K562 (cell line): ENCODE measurements around the gene RNLS. TPM values are rescaled to one million over a fixed set of nuclear protein-coding genes. Genes with fewer than 3 reads are reported as not detected.

Experiments used
- ATAC-seq: fragments of 200-7000 bp; cut with Tn5 transposase; 3 replicates; pipeline ENCODE4 v1.9.1; 2020; ENCODE audit warnings: moderate library complexity
- BruUV-seq: library from RNA; stranded (reverse); fragments of 400-500 nt; replicated peaks from 2 replicates; lab custom pipeline; 2021; lab: Mats Ljungman, UMichigan
- CTCF ChIA-PET: fragments of 300-600 bp; formaldehyde crosslinking; extraction: SDS; loops from one replicate; lab custom pipeline; 2021; ENCODE audit warnings: low intra/inter-chr PET ratio; lab: Yijun Ruan, JAX
- POLR2A ChIA-PET: fragments of 300-600, 350-650 bp; sonication (Branson Sonifier 250); formaldehyde crosslinking; extraction: SDS; loops from one replicate; lab custom pipeline; 2021; ENCODE audit warnings: antibody characterized with exemption, inconsistent platforms; lab: Yijun Ruan, JAX
- DNase-seq, 4 experiments: peaks; one replicate each; pipeline versions ENCODE4 v3.0.0 to v3.0.0-alpha.2; 2011 to 2018; ENCODE audit warnings: low spot score in 3 of 4, mixed read lengths in 3 of 4; ENCODE audit errors: extremely low read depth in 1 of 4
- FAIRE-seq: peaks from 2 replicates; lab custom pipeline; 2011; peaks lifted over from hg19 to GRCh38; lab: Jason Lieb, UNC
- H2AFZ ChIP-seq: 2 replicates; pipeline ENCODE4 v1.6.0; 2011; ENCODE audit warnings: low read depth, low read length, control low read depth, inconsistent platforms
- H3K27ac ChIP-seq: fragments of 200-600 bp; 3 replicates; pipeline ENCODE4 v1.8.0; 2011; ENCODE audit warnings: low read depth, mild to moderate bottlenecking, control low read depth, inconsistent platforms, low read length, moderate library complexity, mixed read lengths; ENCODE audit errors: extremely low read depth
- H3K27me3 ChIP-seq, 2 experiments: fragments of 300-600 bp in 1 of 2; 2 replicates in 1 of 2; 3 replicates in 1 of 2; pipeline versions ENCODE4 v1.6.0 to v1.8.0; 2011; ENCODE audit warnings: inconsistent platforms in 2 of 2, low read length in 2 of 2, mild to moderate bottlenecking in 1 of 2, mixed read lengths in 1 of 2, moderate library complexity in 1 of 2; ENCODE audit not compliant: control insufficient read depth in 2 of 2, insufficient read depth in 2 of 2
- H3K36me3 ChIP-seq: fragments of 300-600 bp; 3 replicates; pipeline ENCODE4 v1.8.0; 2011; ENCODE audit warnings: mild to moderate bottlenecking, low read length, inconsistent platforms; ENCODE audit not compliant: control insufficient read depth, insufficient read depth
- H3K4me1 ChIP-seq, 2 experiments: fragments of 200-600 bp in 1 of 2; replicated peaks in 1 of 2; 2 replicates in 1 of 2; 3 replicates in 1 of 2; pipeline versions ENCODE4 v1.5.1 to v1.8.0; 2011; ENCODE audit warnings: inconsistent platforms in 2 of 2, low read length in 2 of 2, mild to moderate bottlenecking in 1 of 2, mixed read lengths in 1 of 2, moderate library complexity in 1 of 2; ENCODE audit not compliant: control insufficient read depth in 2 of 2, insufficient read depth in 2 of 2
- H3K4me2 ChIP-seq: 2 replicates; pipeline ENCODE4 v1.6.1; 2011; ENCODE audit warnings: low read length, control low read depth, inconsistent platforms, mixed read lengths; ENCODE audit not compliant: insufficient read depth
- H3K4me3 ChIP-seq: fragments of 200-600 bp; sonication (generic), shearing (Covaris generic); 2 replicates; pipeline ENCODE4 v1.5.1; 2016; ENCODE audit warnings: control low read depth, inconsistent platforms
- H3K79me2 ChIP-seq: fragments of 200-600 bp; 3 replicates; pipeline ENCODE4 v1.8.0; 2011; ENCODE audit warnings: low read length, inconsistent platforms; ENCODE audit not compliant: control insufficient read depth, insufficient read depth
- H3K9ac ChIP-seq, 2 experiments: 2 replicates each; pipeline versions ENCODE4 v1.6.0 to v1.6.1; 2011; ENCODE audit warnings: low read depth in 2 of 2, low read length in 2 of 2, control low read depth in 1 of 2, inconsistent platforms in 1 of 2, mild to moderate bottlenecking in 1 of 2, mixed read lengths in 1 of 2; ENCODE audit not compliant: insufficient read depth in 1 of 2
- H3K9me1 ChIP-seq: one replicate; pipeline ENCODE4 v1.6.0; 2011; ENCODE audit warnings: inconsistent platforms, mild to moderate bottlenecking, low read length, moderate library complexity; ENCODE audit not compliant: control insufficient read depth, insufficient read depth
- H3K9me3 ChIP-seq: replicated peaks from 2 replicates; pipeline ENCODE4 v1.5.1; 2011; ENCODE audit warnings: low read depth, low read length, inconsistent platforms; ENCODE audit not compliant: control insufficient read depth, insufficient read depth
- H4K20me1 ChIP-seq: replicated peaks from 2 replicates; pipeline ENCODE4 v1.6.1; 2011; ENCODE audit warnings: low read length, inconsistent platforms, mixed read lengths; ENCODE audit not compliant: control insufficient read depth, insufficient read depth
- CBX3 ChIP-seq, 2 experiments: IDR thresholded peaks; 1 replicate in 1 of 2; 2 replicates in 1 of 2; pipeline ENCODE4 v1.6.1; 2012; ENCODE audit warnings: inconsistent platforms in 2 of 2, low read length in 2 of 2, borderline replicate concordance in 1 of 2, control low read depth in 1 of 2
- CEBPB ChIP-seq: fragments of 450-650 bp; IDR thresholded peaks from 2 replicates; pipeline ENCODE4 v1.6.1; 2016; ENCODE audit warnings: missing genetic modification characterization, missing compliant biosample characterization
- DLX4 ChIP-seq: fragments of 250-450 bp; sonication (Bioruptor Pico); IDR thresholded peaks from 2 replicates; pipeline ENCODE4 v1.6.1; 2021; ENCODE audit warnings: mild to moderate bottlenecking
- FOXA1 ChIP-seq: fragments of 450-650 bp; IDR thresholded peaks from 2 replicates; pipeline ENCODE4 v1.6.1; 2016; ENCODE audit warnings: mild to moderate bottlenecking, borderline replicate concordance
- HMG20A ChIP-seq: fragments of 450-650 bp; formaldehyde crosslinking; conservative IDR thresholded peaks from 2 replicates; pipeline ENCODE4 v1.4.0; 2020; ENCODE audit warnings: mild to moderate bottlenecking, mixed read lengths
- NR2C1 ChIP-seq, 2 experiments: fragments of 450-650 bp; IDR thresholded peaks; 2 replicates each; pipeline ENCODE4 v1.6.1; 2017; ENCODE audit warnings: mild to moderate bottlenecking in 2 of 2, antibody characterized with exemption in 1 of 2, inconsistent platforms in 1 of 2, missing compliant biosample characterization in 1 of 2, missing genetic modification characterization in 1 of 2
- PKNOX1 ChIP-seq: fragments of 450-650 bp; IDR thresholded peaks from 2 replicates; pipeline ENCODE4 v1.6.1; 2016
- SETDB1 ChIP-seq: IDR thresholded peaks from one replicate; pipeline ENCODE4 v1.6.1; 2012; ENCODE audit warnings: low read length, control low read depth, inconsistent platforms
- SRSF7 ChIP-seq: fragments of 200-400 bp; formaldehyde crosslinking; optimal IDR thresholded peaks from 2 replicates; pipeline ENCODE3; 2017; ENCODE audit warnings: mild to moderate bottlenecking, low read depth, low read length
- TAL1 ChIP-seq: fragments of 450-650 bp; IDR thresholded peaks from 2 replicates; pipeline ENCODE4 v1.6.1; 2016; ENCODE audit warnings: mild to moderate bottlenecking
- ZBTB5 ChIP-seq: fragments of 450-650 bp; IDR thresholded peaks from 2 replicates; pipeline ENCODE4 v1.6.1; 2017; ENCODE audit warnings: antibody characterized with exemption
- ZFP30 ChIP-seq: fragments of 250-450 bp; sonication (Bioruptor Pico); IDR thresholded peaks from 2 replicates; pipeline ENCODE4 v1.8.0; 2022; ENCODE audit warnings: moderate library complexity, mild to moderate bottlenecking, inconsistent platforms, borderline replicate concordance
- ZKSCAN8 ChIP-seq: fragments of 200-800 bp; sonication (Bioruptor generic); IDR thresholded peaks from 2 replicates; pipeline ENCODE4 v1.6.1; 2016; ENCODE audit warnings: missing genetic modification characterization, missing compliant biosample characterization
- ZNF165 ChIP-seq: fragments of 250-450 bp; sonication (Bioruptor Pico); IDR thresholded peaks from 2 replicates; pipeline ENCODE4 v1.4.0; 2020; ENCODE audit warnings: borderline replicate concordance
- ZNF444 ChIP-seq: fragments of 250-450 bp; sonication (Bioruptor Pico); IDR thresholded peaks from 2 replicates; pipeline ENCODE4 v1.4.0; 2020; ENCODE audit warnings: mild to moderate bottlenecking, moderate library complexity
- ZNF518B ChIP-seq: fragments of 250-450 bp; sonication (Bioruptor Pico); IDR thresholded peaks from 2 replicates; pipeline ENCODE4 v1.5.0; 2021; ENCODE audit warnings: mild to moderate bottlenecking, moderate library complexity
- WGBS: fragments of 100-300 bp; shearing (Covaris generic); methylation state at CpG from one replicate; pipeline ENCODE4 v1.1.6; 2016; ENCODE audit warnings: low coverage, mixed read lengths; ENCODE audit not compliant: insufficient coverage; ENCODE audit errors: missing lambda C conversion rate; 5-methylcytosine and 5-hydroxymethylcytosine counted together
- in situ Hi-C: fragments of 300-500 bp; cut with MboI; formaldehyde crosslinking; loops from 4 replicates; pipeline ENCODE4 v1.15.0; 2018; ENCODE audit warnings: inconsistent platforms, mixed read lengths
- intact Hi-C: fragments of 100-400 bp; cut with micrococcal nuclease; formaldehyde crosslinking; loops from 2 replicates; pipeline ENCODE4 v1.14.2; 2022
- polyA plus RNA-seq, 8 experiments: library from polyadenylated mRNA; depleted of rRNA in 4 of 8; stranded (reverse) in 5 of 8; unstranded in 3 of 8; fragments of >200 nt; fragmentation: Nextera tagmentation in 2 of 8; fragmentation: Illumina TruSeq in 1 of 8; extraction: Ambion mirVana in 2 of 8; extraction: Trizol in 1 of 8; gene quantifications; 2 replicates each; pipeline versions ENCODE4 v1.2.1 to v1.2.3, GENCODE V29; 2011 to 2014; ENCODE audit warnings: inconsistent platforms in 1 of 8, missing spikeins in 1 of 8
- total RNA-seq, 7 experiments: library from RNA; depleted of rRNA in 6 of 7; stranded (reverse); fragments of >200 nt in 6 of 7; fragmentation: Illumina TruSeq in 2 of 7; extraction: Trizol in 2 of 7; gene quantifications; 2 replicates each; pipeline versions ENCODE4 v1.2.1 to v1.2.3, GENCODE V29; 2011 to 2021; ENCODE audit warnings: low replicate concordance in 1 of 7

Gene RNLS
- total and polyA plus RNA-seq, 9 of the 15 experiments (the other 6 are each of a cell fraction or from before 2014, with no cell fraction given), result 0.14 to 0.72 (median 0.41) TPM; not detected in 3

GRCh38 chr10:88536437-88536836, 46.7 kb downstream of the RNLS start:
- 0% methylated on average over 4 of the region's 4 CpGs for WGBS
- H3K9me3 ChIP-seq, result no peaks in the 10 kb centered on the region
- no peak overlapping the region for H2AFZ ChIP-seq
- ChIA-PET POLR2A (no interaction called here), CTCF (no interaction called here)
- H3K36me3 ChIP-seq, result no peaks in the 10 kb centered on the region
- no peaks in the 10 kb centered on the region for H4K20me1 ChIP-seq
- no peak overlapping the region for H3K4me3 ChIP-seq
- H3K27ac ChIP-seq, result no peak overlapping the region
- TF ChIP-seq CBX3 (IDR thresholded peaks at IDR 0.05; ENCODE audit: borderline replicate concordance in 1 of 2, low read length in 2 of 2), result no peak
- TF ChIP-seq PKNOX1, result no peak
- TF ChIP-seq ZNF518B (CRISPR knock-in tag), result no peak
- no peak for TF ChIP-seq ZKSCAN8
- no peak for TF ChIP-seq CEBPB (tag)
- TF ChIP-seq ZFP30, result no peak
- no peak for TF ChIP-seq FOXA1
- no peak for TF ChIP-seq SRSF7
- no peak for TF ChIP-seq TAL1
- TF ChIP-seq DLX4 (CRISPR knock-in tag), result no peak
- TF ChIP-seq ZBTB5, result no peak
- TF ChIP-seq NR2C1 (IDR thresholded peaks at IDR 0.05), result no peak
- TF ChIP-seq NR2C1 (tag; IDR thresholded peaks at IDR 0.05), result no peak
- TF ChIP-seq ZNF444 (CRISPR knock-in tag), result no peak
- no peak for TF ChIP-seq ZNF165 (CRISPR knock-in tag)
- TF ChIP-seq SETDB1, result no peak
- no peak for TF ChIP-seq HMG20A
- FAIRE-seq, result no peak
- in situ Hi-C loops (no loop called here), intact Hi-C loops (no loop called here)
- no peak overlapping the region for H3K9ac ChIP-seq
- no TSS peak for BruUV-seq
- no peaks in the 10 kb centered on the region for H3K4me1 ChIP-seq
- no peaks in the 10 kb centered on the region for H3K9me1 ChIP-seq
- H3K79me2 ChIP-seq, result no peaks in the 10 kb centered on the region
- DNase-seq, result no peak
- H3K27me3 ChIP-seq, result no peaks in the 10 kb centered on the region
- no peak overlapping the region for H3K4me2 ChIP-seq
- no peak for ATAC-seq
